GM12878 (cell line): ENCODE results near the gene TEF. TPM values are rescaled to one million over a fixed set of nuclear protein-coding genes. Genes with fewer than 3 reads are reported as not detected.
A peak's percentile ranks its signal among the peaks of the same experiment; 100 is the strongest.
"Not testable (repeated sequence)": the region's sequence is repeated elsewhere in the genome, so short reads cannot be mapped to it uniquely, and the experiment has no call there.

Source experiments
- ATAC-seq: fragments of 200-7000 bp; cut with Tn5 transposase; 3 replicates; pipeline ENCODE4 v1.9.1; 2020; ENCODE audit warnings: mild to moderate bottlenecking, moderate library complexity
- BruUV-seq: library from RNA; stranded (reverse); fragments of 400-500 nt; replicated peaks from 2 replicates; lab custom pipeline; 2021; lab: Mats Ljungman, UMichigan
- CTCF ChIA-PET: fragments of 300-600 bp; sonication (Branson Sonifier 250); formaldehyde crosslinking; extraction: SDS; loops from one replicate; lab custom pipeline; 2021; ENCODE audit warnings: inconsistent platforms; lab: Yijun Ruan, JAX
- POLR2A ChIA-PET: fragments of 350-600 bp; formaldehyde crosslinking; extraction: SDS; loops from one replicate; lab custom pipeline; 2021; ENCODE audit warnings: inconsistent platforms; lab: Charles Lee
- RAD21 ChIA-PET: fragments of 300-600 bp; sonication (Branson Sonifier 250); formaldehyde crosslinking; loops from one replicate; lab custom pipeline; 2023; ENCODE audit warnings: antibody characterized with exemption; ENCODE audit not compliant: unreplicated experiment; lab: Charles Lee
- SMC1A ChIA-PET: fragments of 300-600 bp; sonication (Branson Sonifier 250); formaldehyde crosslinking; loops from one replicate; lab custom pipeline; 2023; ENCODE audit not compliant: unreplicated experiment, uncharacterized antibody; lab: Charles Lee
- DNase-seq: peaks from one replicate; pipeline ENCODE4 v3.0.0-alpha.2; 2011; ENCODE audit warnings: low read depth, low spot score
- FAIRE-seq: peaks from 3 replicates; lab custom pipeline; 2011; peaks lifted over from hg19 to GRCh38; lab: Jason Lieb, UNC
- H2AFZ ChIP-seq: 2 replicates; pipeline ENCODE4 v1.6.0; 2011; ENCODE audit warnings: low read depth, low read length, control low read depth; ENCODE audit not compliant: control insufficient read depth
- H3K27ac ChIP-seq: 2 replicates; pipeline ENCODE4 v1.5.1; 2011; ENCODE audit warnings: control low read depth; ENCODE audit not compliant: control insufficient read depth, insufficient read depth
- H3K27me3 ChIP-seq, 2 experiments: replicated peaks in 1 of 2; 2 replicates each; pipeline versions ENCODE4 v1.6.0 to v1.6.1; 2011; ENCODE audit warnings: low read length in 1 of 2; ENCODE audit not compliant: control insufficient read depth in 2 of 2, insufficient read depth in 2 of 2
- H3K36me3 ChIP-seq, 2 experiments: 2 replicates each; pipeline ENCODE4 v1.5.1; 2011; ENCODE audit warnings: low read length in 1 of 2; ENCODE audit not compliant: control insufficient read depth in 2 of 2, insufficient read depth in 2 of 2
- H3K4me1 ChIP-seq: 2 replicates; pipeline ENCODE4 v1.6.1; 2011; ENCODE audit warnings: mild to moderate bottlenecking, low read length, moderate library complexity, mixed read lengths; ENCODE audit not compliant: control insufficient read depth, insufficient read depth
- H3K4me2 ChIP-seq: 2 replicates; pipeline ENCODE4 v1.6.0; 2011; ENCODE audit warnings: control low read depth; ENCODE audit not compliant: control insufficient read depth, insufficient read depth
- H3K4me3 ChIP-seq: fragments of 200-600 bp; sonication (generic); 2 replicates; pipeline ENCODE4 v1.5.1; 2016
- H3K79me2 ChIP-seq: 2 replicates; pipeline ENCODE4 v1.6.0; 2011; ENCODE audit warnings: low read length; ENCODE audit not compliant: control insufficient read depth, insufficient read depth
- H3K9ac ChIP-seq: 2 replicates; pipeline ENCODE4 v1.8.0; 2011; ENCODE audit warnings: low read length, control low read depth, mixed read lengths; ENCODE audit not compliant: control insufficient read depth, insufficient read depth
- H3K9me3 ChIP-seq: replicated peaks from 3 replicates; pipeline ENCODE4 v1.5.1; 2011; ENCODE audit warnings: mild to moderate bottlenecking, low read length; ENCODE audit not compliant: control insufficient read depth, insufficient read depth
- H4K20me1 ChIP-seq: 2 replicates; pipeline ENCODE4 v1.6.0; 2011; ENCODE audit not compliant: control insufficient read depth, insufficient read depth
- BHLHE40 ChIP-seq, 2 experiments: fragments of 450-650 bp in 1 of 2; IDR thresholded peaks; 2 replicates each; pipeline ENCODE4 v1.6.1; 2011 to 2017; ENCODE audit warnings: low read depth in 2 of 2, borderline replicate concordance in 1 of 2, improper control_type of control experiment in 1 of 2, low read length in 1 of 2, mild to moderate bottlenecking in 1 of 2
- CREB1 ChIP-seq: IDR thresholded peaks from 2 replicates; pipeline ENCODE4 v1.6.1; 2012; ENCODE audit warnings: low read depth, mild to moderate bottlenecking, inconsistent platforms
- CTCF ChIP-seq, 3 experiments: IDR thresholded peaks in 2 of 3; conservative IDR thresholded peaks in 1 of 3; 2 replicates each; pipeline ENCODE4 v1.5.1; 2011; ENCODE audit warnings: low read depth in 3 of 3, low read length in 3 of 3, mild to moderate bottlenecking in 3 of 3, control low read depth in 2 of 3, moderate library complexity in 2 of 3, inconsistent platforms in 1 of 3, mixed read lengths in 1 of 3; ENCODE audit not compliant: control insufficient read depth in 2 of 3, insufficient read depth in 1 of 3; ENCODE audit errors: extremely low read depth in 1 of 3
- FOXM1 ChIP-seq: IDR thresholded peaks from 2 replicates; pipeline ENCODE4 v1.6.1; 2012; ENCODE audit warnings: low read depth, mild to moderate bottlenecking, inconsistent platforms, low read length, moderate library complexity
- GATAD2B ChIP-seq: fragments of 450-650 bp; conservative IDR thresholded peaks from 2 replicates; pipeline ENCODE4 v1.6.1; 2017; ENCODE audit warnings: low read depth, mild to moderate bottlenecking, moderate library complexity
- HDGF ChIP-seq: fragments of 450-650 bp; IDR thresholded peaks from 2 replicates; pipeline ENCODE4 v1.6.1; 2016; ENCODE audit warnings: antibody characterized with exemption
- IKZF2 ChIP-seq, 2 experiments: fragments of 450-650 bp; IDR thresholded peaks; 2 replicates each; pipeline ENCODE4 v1.6.1; 2017; ENCODE audit warnings: mild to moderate bottlenecking in 2 of 2, moderate library complexity in 2 of 2
- POU2F2 ChIP-seq: IDR thresholded peaks from 3 replicates; pipeline ENCODE4 v1.6.1; 2011; ENCODE audit warnings: low read depth, mild to moderate bottlenecking, low read length, borderline replicate concordance
- SMARCA5 ChIP-seq: fragments of 450-650 bp; IDR thresholded peaks from 2 replicates; pipeline ENCODE4 v1.6.1; 2017; ENCODE audit warnings: mild to moderate bottlenecking
- SP1 ChIP-seq: IDR thresholded peaks from one replicate; pipeline ENCODE4 v1.6.1; 2011; ENCODE audit warnings: low read depth, low read length
- WRNIP1 ChIP-seq: IDR thresholded peaks from 2 replicates; pipeline ENCODE4 v1.6.1; 2011; ENCODE audit warnings: low read depth, low read length, improper control_type of control experiment, borderline replicate concordance
- YY1 ChIP-seq: IDR thresholded peaks from 2 replicates; pipeline ENCODE4 v1.6.1; 2011; ENCODE audit warnings: low read depth, mild to moderate bottlenecking, low read length
- WGBS: methylation state at CpG from one replicate; pipeline ENCODE4 v1.1.6; 2016; ENCODE audit warnings: low lambda C conversion rate; ENCODE audit not compliant: insufficient replicate concordance, insufficient coverage; ENCODE audit errors: missing lambda C conversion rate; 5-methylcytosine and 5-hydroxymethylcytosine counted together
- in situ Hi-C: fragments of 300-500 bp; cut with MboI; formaldehyde crosslinking; loops from 9 replicates; pipeline ENCODE4 v1.14.3; 2018; ENCODE audit warnings: mixed read lengths
- intact Hi-C: fragments of 100-400 bp; cut with micrococcal nuclease; formaldehyde crosslinking; loops from one replicate; pipeline ENCODE4 v1.14.2; 2022; ENCODE audit not compliant: unreplicated experiment
- polyA plus RNA-seq, 11 experiments: library from polyadenylated mRNA; depleted of rRNA in 4 of 11; unstranded in 6 of 11; stranded (reverse) in 5 of 11; fragments of >200 nt; fragmentation: Nextera tagmentation in 4 of 11; fragmentation: Illumina TruSeq in 1 of 11; extraction: Ambion mirVana in 4 of 11; extraction: Trizol in 1 of 11; gene quantifications; 1 replicate in 1 of 11; 2 replicates in 10 of 11; pipeline versions ENCODE4 v1.2.1 to v1.2.3, GENCODE V29; 2011 to 2016; ENCODE audit warnings: inconsistent platforms in 2 of 11, missing spikeins in 2 of 11, low read depth in 1 of 11
- total RNA-seq, 4 experiments: library from RNA; depleted of rRNA in 3 of 4; stranded (reverse); fragments of >200 nt in 3 of 4; fragmentation: Illumina TruSeq in 1 of 4; extraction: Trizol in 1 of 4; gene quantifications; 2 replicates each; pipeline versions ENCODE4 v1.2.1 to v1.2.3, GENCODE V29; 2013 to 2021

Gene TEF
- total and polyA plus RNA-seq, 10 of the 15 experiments (the other 5 are each of a cell fraction or from before 2014, with no cell fraction given) = 0.23 to 4.9 (median 3.2) TPM

- not testable (repeated sequence) for BruUV-seq, H3K27me3 ChIP-seq, FAIRE-seq, H3K9me3 ChIP-seq, H3K27ac ChIP-seq, H3K4me2 ChIP-seq, H3K79me2 ChIP-seq, H3K9ac ChIP-seq, H4K20me1 ChIP-seq, H3K36me3 ChIP-seq, DNase-seq, ATAC-seq, H3K4me3 ChIP-seq, H2AFZ ChIP-seq
- POLR2A ChIA-PET = interaction anchor here (0.5 to 0.6 kb wide), 2 partner anchors 38 to 147 kb away, joined by 3 read pairs; no protein-coding TSS in a partner anchor
- SMC1A ChIA-PET = interaction anchor here (0.7 to 4.7 kb wide), 13 partner anchors 42 to 480 kb away, joined by 3 to 62 read pairs (median 5); partner anchors contain the start of genes ACO2 and PHF5A
- intact Hi-C loops = loop anchor here (1.0 kb wide), 2 partner anchors 114 to 130 kb away; no protein-coding TSS in a partner anchor
- WGBS = 60% methylated on average over 14 of the region's 14 CpGs
- RAD21 ChIA-PET = interaction anchor here (0.6 to 5.4 kb wide), 21 partner anchors 21 to 480 kb away, joined by 3 to 67 read pairs (median 7); partner anchors contain the start of genes ACO2, PHF5A, PMM1 and POLR3H
- H3K4me1 ChIP-seq = peaks cover 14% of the 10 kb centered on the region
- in situ Hi-C loops = loop anchor here (5.0 kb wide), 1 partner anchor 114 kb away; no protein-coding TSS in a partner anchor
- CTCF ChIA-PET = interaction anchor here (0.6 to 7.8 kb wide), 23 partner anchors 15 to 481 kb away, joined by 3 to 141 read pairs (median 8); partner anchors contain the start of genes ACO2, PHF5A and POLR3H
Measured at GRCh38 chr22:41402851-41403250, 21.1 kb downstream of the TEF start.

GRCh38 chr22:41403532-41404318, 22.0 kb downstream of the TEF start:
- in situ Hi-C loops = loop anchor here (5.0 kb wide), 1 partner anchor 114 kb away; no protein-coding TSS in a partner anchor
- intact Hi-C loops = loop anchor here (1.0 to 2.0 kb wide), 4 partner anchors 43 to 130 kb away; partner anchors contain the start of gene TOB2
- no peaks in the 10 kb centered on the region for H3K9me3 ChIP-seq
- POLR2A ChIA-PET = interaction anchor here (0.5 to 1.5 kb wide), 3 partner anchors 42 to 112 kb away, joined by 3 to 5 read pairs (median 3); no protein-coding TSS in a partner anchor
- H3K36me3 ChIP-seq = no peaks in the 10 kb centered on the region
- ATAC-seq = peak; percentile 97
- no TSS peak for BruUV-seq
- H4K20me1 ChIP-seq = no peaks in the 10 kb centered on the region
- no peaks in the 10 kb centered on the region for H3K27me3 ChIP-seq
- 22% methylated on average over 18 of the region's 18 CpGs for WGBS
- no peak overlapping the region for H3K4me3 ChIP-seq
- peak; percentile 69 for FAIRE-seq
- H2AFZ ChIP-seq = peak overlapping the region; percentile 95
- H3K27ac ChIP-seq = no peak overlapping the region
- peak overlapping the region; percentile 55 for H3K4me2 ChIP-seq
- SMC1A ChIA-PET = interaction anchor here (0.8 to 4.7 kb wide), 24 partner anchors 9 to 481 kb away, joined by 3 to 62 read pairs (median 6); partner anchors contain the start of genes ACO2, PHF5A and TOB2
- peaks cover 14% of the 10 kb centered on the region for H3K4me1 ChIP-seq
- H3K9ac ChIP-seq = no peak overlapping the region
- peak; percentile 58 for DNase-seq
- no peaks in the 10 kb centered on the region for H3K79me2 ChIP-seq
- CTCF ChIA-PET = interaction anchor here (0.5 to 7.8 kb wide), 47 partner anchors 10 to 482 kb away, joined by 3 to 141 read pairs (median 4); partner anchors contain the start of genes ACO2, PHF5A, PMM1 and POLR3H
- RAD21 ChIA-PET = interaction anchor here (0.5 to 5.4 kb wide), 38 partner anchors 14 to 481 kb away, joined by 3 to 67 read pairs (median 4); partner anchors contain the start of genes ACO2, PHF5A, PMM1 and POLR3H
- peak; percentile 99 for TF ChIP-seq SMARCA5
- peak; percentile 46 for TF ChIP-seq SP1
- peak; percentile 54 for TF ChIP-seq GATAD2B
- no peak for TF ChIP-seq IKZF2 (IDR thresholded peaks at IDR 0.05)
- TF ChIP-seq CTCF (IDR thresholded peaks at IDR 0.05 in 2 of 3, conservative IDR thresholded peaks at IDR 0.05 in 1 of 3; ENCODE audit: control insufficient read depth in 2 of 3, extremely low read depth in 1 of 3, insufficient read depth in 1 of 3, low read depth in 3 of 3, low read length in 3 of 3) = peak; percentile 97 to 98 (median 97); a peak in 5 of 6 replicates
- peak; percentile 65; the same call in 2 of the 3 replicates for TF ChIP-seq POU2F2
- TF ChIP-seq CREB1 = 0 out of 2 replicates have a peak, but pooled peaks have one; percentile 24
- peak; percentile 85 for TF ChIP-seq HDGF
- TF ChIP-seq BHLHE40 (IDR thresholded peaks at IDR 0.05; ENCODE audit: borderline replicate concordance in 1 of 2, low read depth in 2 of 2, low read length in 1 of 2) = peak; percentile 33 to 49; a peak in 2 of 4 replicates
- peak; percentile 79 for TF ChIP-seq YY1
- TF ChIP-seq WRNIP1 = no peak
- TF ChIP-seq FOXM1 = no peak
